NCI-H1048 (cell line): Measurements from ENCODE around the gene EXD3.
A peak's percentile ranks its signal among the peaks of the same experiment; 100 is the strongest.
"Not testable (repeated sequence)": the region's sequence is repeated elsewhere in the genome, so short reads cannot be mapped to it uniquely, and the experiment has no call there.

Experiments used
- DNase-seq: peaks from one replicate; lab custom pipeline; 2025; lab: John Stamatoyannopoulos, UW

EXD3 gene

GRCh38 chr9:137422604-137423513 lies at the start of gene EXD3, which contains the start of gene NOXA1:
Gene EXD3, minus strand, starts transcription at chr9:137423162. Its CDS starts 27,805 bp downstream, at chr9:137395357.
Gene NOXA1, plus strand, starts transcription at chr9:137423393. Its CDS starts 137 bp downstream, at chr9:137423530.
- peak; percentile 82 for DNase-seq

DNA sequence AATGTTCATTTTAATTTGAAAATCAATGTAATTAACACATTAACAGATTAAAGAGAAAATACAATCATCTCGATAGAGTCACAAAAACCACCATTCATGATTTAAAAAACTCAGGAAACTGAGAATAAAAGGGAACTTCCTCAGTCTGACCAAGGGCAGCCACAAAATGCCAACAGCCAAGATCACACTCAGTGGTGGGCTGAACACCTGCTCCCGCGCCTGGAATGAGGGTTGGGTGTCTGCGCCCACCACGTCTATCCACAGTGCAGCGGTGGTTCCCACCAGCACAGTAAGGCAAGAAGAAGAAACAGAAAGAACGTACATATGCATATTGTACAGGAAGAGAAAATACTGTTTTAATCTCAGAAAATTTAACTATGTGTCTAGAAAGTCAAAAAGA lies 47.8 kb upstream of the EXD3 start:
- DNase-seq = no peak

GRCh38 chr9:137467896-137468295 lies 44.9 kb upstream of the EXD3 start:
- no peak for DNase-seq

DNA sequence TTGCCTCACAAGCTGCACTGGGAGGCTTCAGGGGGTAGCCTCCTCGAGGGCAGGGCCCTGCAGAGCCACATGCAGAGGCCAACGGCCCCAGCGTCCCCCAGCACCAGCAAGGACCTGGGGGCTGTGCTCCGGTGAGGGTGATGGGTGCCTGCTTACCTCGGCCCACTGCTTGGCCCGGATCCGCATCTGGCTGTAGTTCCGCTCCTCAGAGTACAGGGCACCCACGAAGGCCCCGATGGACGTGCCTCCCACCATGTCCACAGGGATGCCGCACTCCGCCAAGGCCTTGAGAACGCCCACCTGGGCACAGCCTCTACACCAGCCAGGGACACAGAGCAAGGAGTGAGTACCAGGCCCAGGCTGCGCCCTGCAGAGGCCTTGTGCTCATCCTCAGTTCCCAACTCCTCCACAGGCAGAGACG lies 44.2 kb upstream of the EXD3 start:
- DNase-seq = no peak

- not testable (repeated sequence) for DNase-seq
These were observed 43.6 kb upstream of the EXD3 start for GRCh38 chr9:137466389-137467085.

DNA sequence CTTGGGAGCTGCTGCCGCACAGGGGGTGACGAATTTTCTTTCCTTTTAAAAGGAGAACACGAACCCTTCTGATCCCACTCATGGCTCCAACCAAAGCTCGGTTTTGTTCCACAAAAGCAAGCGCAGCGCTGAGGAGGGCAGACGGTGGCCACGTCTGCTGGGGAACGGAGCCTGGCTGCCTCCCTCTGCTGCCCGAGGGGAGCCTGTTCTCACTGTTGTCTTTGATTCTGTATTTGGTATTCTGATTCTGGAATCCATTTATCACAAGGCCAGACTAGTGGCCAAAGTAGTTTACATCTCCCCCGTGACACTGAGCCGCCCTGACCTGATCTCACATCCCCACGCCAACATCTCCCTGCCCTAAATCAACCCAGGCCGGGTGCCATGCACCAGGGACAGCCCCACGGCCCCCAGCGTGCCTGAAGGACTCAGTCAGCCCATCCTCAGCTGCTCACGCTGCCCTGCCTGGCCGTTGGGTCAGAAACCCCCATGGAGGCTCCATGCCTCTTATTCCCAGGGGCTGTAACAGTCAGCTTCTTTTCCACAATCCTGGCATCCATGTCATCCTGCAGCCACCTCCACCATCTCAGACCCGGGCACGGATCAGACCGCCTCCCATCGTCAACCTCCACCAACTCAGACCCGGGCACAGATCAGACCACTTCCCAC lies 42.9 kb upstream of the EXD3 start:
- DNase-seq = no peak

DNA sequence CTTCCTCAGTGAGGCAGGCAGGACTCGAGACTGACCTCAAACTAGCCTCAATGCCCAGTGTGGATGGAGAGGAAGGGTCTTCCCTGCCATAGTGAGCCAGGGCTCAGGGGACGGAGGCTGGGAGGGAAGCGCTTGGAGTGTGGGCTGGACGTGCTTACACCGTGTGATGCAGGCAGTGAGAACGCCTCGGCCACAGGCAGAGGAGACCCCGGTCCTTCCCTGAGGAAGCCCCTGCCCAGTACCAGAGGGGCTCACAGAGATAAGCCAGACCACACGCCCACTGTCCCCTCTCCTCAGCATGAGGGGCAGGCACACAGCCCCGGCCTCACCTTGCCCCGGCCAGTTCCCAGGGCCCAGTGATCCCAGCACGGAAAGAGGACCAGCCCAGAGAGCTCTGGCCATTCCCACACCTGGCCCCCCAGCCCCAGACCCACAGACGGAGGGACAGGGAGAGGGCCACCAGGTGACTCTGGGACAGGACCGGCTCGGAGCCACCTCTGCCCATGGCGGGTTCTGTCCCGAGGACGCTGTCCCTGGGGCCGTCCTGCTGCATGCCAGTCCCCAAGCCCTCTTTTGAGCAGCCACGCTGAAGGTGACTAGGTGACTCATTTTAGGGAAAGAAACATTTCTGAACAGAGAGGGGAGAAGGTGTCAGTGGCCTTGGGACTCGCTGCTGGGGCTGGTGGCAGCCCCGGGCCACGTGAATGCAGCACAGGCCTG lies 42.2 kb upstream of the EXD3 start:
- no peak for DNase-seq

DNA sequence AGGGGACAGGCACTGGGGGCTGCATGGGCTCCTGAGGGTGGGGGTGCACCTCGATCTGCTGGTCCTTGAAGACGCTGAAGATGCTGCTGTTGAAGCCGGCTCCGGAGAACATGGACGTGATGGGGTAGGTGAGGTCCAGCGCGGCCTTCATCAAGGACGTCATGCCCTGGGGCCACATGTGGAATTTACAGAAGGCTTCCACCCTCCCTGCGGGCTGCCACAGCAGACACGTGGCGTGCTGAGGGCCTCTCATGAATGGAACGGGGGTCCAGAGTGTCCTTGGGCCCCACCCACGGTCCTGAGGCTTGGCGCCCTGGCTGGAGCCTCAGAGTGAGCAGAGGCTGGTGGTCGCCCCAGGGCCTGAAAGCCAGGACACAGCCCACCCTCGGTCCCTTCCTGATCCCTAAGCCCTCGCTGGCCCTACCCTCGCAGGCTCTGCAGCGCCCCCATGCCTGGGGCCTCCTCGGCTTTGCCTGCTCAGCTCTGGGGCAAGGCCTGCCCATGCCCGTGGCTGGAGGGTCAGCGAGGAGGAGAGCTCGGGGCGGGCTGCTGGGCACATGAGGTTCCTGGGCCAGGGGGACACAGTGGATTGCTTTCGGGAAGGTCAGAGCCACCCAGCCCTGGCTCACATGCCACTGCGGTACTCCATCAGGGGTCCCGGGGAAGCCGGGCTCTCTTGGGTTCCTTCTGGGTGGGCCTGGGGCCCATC lies 41.5 kb upstream of the EXD3 start:
- DNase-seq = no peak

GRCh38 chr9:137463931-137464290 lies 40.9 kb upstream of the EXD3 start:
- no peak for DNase-seq

- no peak for DNase-seq
These were observed 40.3 kb upstream of the EXD3 start for GRCh38 chr9:137462986-137463930.

- no peak for DNase-seq
These were observed 39.5 kb upstream of the EXD3 start for GRCh38 chr9:137462396-137462985.

DNA sequence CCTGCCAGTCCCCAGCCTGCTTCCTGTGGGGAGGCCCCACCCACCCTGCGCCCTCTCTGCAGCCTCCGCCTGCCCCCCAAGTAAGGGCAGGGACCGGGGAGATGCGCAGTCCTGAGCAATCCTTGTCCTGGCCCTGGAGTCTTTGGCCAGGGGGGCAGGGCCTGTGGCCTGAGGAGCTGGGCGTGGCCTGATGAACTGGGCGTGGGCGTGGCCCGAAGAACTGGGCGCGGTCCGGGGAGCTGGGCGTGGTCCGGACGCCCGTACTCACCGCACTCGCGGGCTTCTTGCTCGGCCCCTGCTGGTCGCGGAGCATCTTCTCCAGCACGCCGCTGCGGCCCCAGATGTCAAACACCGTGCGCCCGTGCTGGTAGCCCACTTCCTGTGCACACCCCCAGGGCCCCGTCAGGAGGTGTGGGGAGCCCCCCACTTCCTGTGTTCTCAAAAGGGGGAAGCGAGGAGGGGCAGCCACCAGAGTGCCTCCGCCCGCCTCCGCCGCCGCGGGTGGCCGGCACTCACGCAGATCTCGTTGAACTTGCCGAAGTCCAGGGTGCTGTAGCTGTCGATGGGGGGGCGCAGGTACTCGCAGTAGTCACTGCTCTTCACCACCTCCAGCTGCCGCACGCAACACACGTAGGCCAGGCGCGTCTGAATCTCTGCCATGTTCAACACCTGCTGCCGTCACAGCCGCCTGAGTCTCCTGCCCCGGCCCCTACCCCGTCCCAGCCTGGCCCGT lies 38.9 kb upstream of the EXD3 start:
- no peak for DNase-seq

- no peak for DNase-seq
These were observed 38.3 kb upstream of the EXD3 start for GRCh38 chr9:137461316-137461662.

DNA sequence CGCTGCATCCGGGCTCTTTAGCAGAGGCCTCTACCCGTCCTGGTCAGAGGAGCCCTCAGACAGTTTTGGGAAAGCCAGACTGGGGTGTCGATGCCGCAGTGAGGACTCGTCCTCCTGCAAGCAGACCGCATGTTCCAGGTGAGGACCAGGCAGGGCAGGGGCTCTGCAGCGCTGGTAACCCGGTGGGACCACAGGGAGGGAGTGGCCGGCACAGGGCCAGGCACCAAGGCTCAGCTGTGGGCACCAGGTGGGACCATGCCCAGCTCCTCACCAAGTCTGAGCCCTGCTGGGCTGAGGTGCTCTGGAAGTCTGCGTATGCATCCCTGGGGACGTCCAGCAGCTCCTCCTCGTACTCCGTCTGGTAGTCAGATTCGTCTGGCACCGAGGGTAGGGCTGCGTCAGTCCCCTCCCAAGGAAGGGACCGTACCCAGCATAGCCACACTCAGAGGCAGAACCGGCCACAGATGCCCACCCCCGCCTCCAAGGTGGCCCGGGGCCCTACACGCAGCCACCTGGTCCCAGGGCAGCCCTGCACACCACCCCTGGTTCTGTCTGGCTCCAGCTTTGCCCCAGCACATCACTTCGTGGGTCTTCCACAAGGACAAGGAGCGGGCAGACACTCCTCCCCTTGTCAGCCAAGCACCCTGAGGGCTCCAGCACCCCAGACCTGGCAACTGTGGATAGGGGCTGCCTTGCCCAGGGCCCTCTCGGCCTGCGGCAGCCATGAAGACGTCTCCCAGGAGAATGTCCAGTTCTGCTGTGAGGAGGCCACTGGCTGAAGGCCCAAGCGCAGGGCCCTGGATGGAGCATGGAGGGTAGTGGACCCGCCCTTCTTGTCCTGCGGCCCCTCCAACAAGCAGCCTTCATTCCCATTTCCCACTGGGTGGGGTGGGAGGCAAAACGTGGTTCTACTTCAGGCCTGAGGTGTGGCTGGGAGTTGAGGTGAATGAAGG lies 37.7 kb upstream of the EXD3 start:
- DNase-seq = no peak

DNA sequence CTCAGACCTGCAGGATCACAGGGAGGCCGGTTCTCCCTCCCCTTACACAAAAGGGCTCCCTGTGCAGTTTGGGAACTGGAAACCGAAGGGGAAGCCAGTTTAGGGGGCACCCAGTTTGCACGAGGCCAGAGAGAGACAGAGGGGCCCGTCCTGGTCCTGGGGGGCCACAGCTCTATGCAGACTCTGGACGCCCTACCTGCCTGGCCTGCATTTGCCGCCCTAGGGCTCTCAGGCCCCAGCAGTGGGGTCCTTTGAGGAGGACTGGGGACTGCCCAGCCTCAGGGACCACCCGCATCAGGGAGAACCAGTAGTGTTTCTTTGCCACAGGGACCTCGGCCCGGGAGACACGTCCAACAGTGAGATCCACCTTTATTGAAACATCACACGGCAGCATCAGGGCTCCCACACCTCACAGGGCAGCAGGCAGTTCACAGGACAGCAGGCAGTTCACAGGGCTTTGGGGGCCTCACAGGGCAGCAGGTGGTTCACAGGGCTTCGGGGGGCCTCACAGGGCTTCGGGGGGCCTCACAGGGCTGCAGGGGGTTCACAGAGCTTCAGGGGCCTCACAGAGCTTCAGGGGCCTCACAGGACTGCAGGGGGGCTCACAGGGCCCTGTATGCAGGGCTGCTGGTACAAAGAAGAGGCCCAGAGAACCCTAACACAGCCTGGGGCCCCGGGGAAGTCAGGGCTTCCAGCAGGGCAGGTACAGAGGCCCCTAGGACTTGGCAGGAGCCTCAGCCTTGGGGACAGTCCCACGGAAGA lies 36.8 kb upstream of the EXD3 start:
- no peak for DNase-seq

DNA sequence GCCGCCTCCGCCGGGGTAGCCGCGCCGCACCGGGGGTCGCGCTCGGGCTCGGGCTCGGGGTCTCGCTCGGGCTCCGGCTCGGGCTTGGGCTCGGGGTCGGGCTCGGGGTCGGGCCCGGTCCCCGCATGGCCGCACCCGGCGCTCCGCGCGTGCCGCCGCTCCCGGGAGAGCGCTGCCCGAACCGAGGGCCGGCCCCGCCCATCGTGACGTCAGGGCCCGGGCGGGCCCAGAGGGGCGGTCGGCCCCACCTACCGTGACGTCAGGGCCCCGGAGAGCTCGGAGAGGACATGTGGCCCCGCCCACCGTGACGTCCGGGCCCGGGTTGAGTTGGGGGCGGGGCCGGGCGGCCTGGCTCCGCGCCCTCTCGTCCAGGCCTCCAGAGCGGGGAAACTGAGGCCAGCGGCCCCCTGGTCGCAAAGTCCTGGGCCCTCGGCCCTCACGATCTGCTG lies 36.2 kb upstream of the EXD3 start, which contains the start of gene NSMF:
NSMF (minus strand) TSS at position 183 of the 449 bp plus-strand sequence. CDS start 232 bp downstream, outside the sequence.
- peak; percentile 74 for DNase-seq
